ENCODE results near the gene GPR87.

GPR87 gene

DNA sequence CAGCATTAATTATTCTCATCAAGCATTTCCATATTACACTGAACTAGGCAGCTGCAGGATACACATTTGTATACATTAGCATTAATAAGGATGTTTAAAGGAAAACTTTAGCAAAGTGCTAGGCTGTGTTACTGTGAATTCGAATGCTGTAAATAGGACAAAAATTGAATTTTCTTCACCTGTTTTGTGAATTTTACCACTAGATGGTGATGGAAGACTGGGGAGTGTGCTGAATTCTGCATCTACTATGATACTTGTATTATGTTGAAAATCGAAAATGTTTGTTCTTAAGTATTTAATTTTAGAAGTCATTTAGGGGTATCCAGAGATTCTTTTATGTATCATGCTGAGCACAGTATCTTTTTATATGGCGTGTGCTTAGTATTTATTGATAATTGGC is 25.9 kb downstream of the GPR87 start:
- TF ChIP-seq, protein P1, sequence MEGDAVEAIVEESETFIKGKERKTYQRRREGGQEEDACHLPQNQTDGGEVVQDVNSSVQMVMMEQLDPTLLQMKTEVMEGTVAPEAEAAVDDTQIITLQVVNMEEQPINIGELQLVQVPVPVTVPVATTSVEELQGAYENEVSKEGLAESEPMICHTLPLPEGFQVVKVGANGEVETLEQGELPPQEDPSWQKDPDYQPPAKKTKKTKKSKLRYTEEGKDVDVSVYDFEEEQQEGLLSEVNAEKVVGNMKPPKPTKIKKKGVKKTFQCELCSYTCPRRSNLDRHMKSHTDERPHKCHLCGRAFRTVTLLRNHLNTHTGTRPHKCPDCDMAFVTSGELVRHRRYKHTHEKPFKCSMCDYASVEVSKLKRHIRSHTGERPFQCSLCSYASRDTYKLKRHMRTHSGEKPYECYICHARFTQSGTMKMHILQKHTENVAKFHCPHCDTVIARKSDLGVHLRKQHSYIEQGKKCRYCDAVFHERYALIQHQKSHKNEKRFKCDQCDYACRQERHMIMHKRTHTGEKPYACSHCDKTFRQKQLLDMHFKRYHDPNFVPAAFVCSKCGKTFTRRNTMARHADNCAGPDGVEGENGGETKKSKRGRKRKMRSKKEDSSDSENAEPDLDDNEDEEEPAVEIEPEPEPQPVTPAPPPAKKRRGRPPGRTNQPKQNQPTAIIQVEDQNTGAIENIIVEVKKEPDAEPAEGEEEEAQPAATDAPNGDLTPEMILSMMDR (IDR thresholded peaks at IDR 0.05; ENCODE audit: low read depth, low read length), result no peak; the same call in 1 of the 2 replicates
- no peak overlapping the region for H3K4me3 ChIP-seq (ENCODE audit: low read depth, low read length)

DNA sequence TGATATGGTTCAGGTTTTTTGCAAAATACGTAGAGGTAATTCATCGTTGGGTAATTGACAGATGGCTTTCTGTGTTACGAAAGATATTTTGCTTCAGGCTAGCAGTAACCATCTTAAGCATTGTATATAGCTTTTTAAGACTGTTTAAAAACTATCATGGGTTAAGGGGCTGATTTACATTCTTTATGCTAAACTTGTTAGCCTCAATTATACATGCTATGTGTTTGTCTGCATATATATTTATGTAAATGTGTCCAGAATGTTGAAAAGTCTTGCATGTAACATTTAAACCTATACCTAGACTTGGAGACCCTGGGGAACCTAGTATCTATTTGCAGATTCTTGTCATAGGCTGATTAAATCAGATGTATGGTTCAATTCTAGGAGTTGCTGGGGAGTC is 27.2 kb downstream of the GPR87 start:
- H3K4me3 ChIP-seq (ENCODE audit: low read depth, low read length), result no peak overlapping the region
- TF ChIP-seq, protein P1 (IDR thresholded peaks at IDR 0.05; ENCODE audit: low read depth, low read length), result no peak

DNA sequence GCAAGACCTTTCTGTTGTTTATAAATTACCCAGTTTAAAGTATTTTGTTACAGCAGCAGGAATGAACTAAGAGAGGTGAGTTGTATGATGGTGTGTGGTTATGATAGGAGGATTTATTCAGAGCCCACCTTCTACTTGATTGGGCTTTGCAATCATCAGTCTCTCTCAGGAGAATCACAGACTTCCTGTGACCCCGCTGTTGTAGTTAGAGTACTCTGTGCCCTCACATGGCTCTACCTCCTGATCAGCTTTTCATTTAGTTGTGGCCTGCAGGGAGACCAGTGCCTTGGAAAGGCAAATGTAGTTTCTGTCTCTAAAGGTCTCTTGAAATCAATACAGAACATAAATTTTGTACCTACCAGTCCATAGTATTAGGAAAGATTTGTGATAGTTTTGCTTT is 30.7 kb downstream of the GPR87 start:
- TF ChIP-seq, protein P1 (IDR thresholded peaks at IDR 0.05; ENCODE audit: low read depth, low read length), result no peak
- no peak overlapping the region for H3K4me3 ChIP-seq (ENCODE audit: low read depth, low read length)

DNA sequence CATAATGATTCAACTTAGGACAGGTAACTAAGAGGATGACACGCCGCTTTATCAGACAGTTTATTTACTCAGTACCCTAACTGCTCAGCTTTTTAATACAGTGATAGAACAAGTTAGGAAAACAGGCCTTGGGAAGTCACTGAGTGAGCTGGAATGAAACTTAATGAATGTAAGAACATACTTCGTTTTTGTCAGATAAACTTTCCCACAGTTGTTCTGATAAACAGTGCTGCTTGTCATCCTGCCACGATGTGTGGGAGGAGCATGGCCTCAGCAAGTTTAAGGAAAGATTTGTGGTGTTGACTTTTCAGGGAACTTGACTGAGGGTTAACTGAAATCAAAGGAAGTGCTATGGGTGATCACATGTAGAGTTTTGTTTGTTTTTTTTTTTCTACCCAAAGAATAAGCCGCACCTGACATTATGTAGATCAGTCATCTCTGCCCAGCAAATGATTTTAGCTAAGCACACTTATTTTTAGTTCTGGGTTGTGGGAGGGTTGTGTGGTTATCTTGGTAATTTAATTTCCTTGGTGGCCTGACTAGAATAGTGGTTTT is 32.6 kb downstream of the GPR87 start:
- H3K4me3 ChIP-seq (ENCODE audit: low read depth, low read length), result no peak overlapping the region
- TF ChIP-seq, protein P1 (IDR thresholded peaks at IDR 0.05; ENCODE audit: low read depth, low read length), result no peak

DNA sequence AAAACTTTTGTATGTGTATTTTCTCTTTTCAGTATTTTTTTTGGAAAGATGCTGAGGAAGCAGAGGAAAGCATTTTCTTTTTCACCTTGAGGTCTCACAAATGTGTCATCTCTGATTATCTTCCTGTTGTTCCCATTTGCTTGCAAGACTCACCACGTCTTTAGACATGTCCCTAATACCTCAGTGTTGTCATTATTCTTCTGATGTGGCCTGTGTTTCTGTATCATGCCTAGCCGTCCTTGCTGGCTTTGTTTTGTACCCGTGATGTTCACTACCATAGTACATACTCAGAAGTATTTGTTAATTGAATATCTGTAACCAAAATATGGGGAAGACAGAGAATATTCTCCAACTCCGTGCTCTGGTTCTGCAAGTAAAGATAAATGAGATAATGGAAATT is 33.2 kb downstream of the GPR87 start:
- TF ChIP-seq, protein P1 (IDR thresholded peaks at IDR 0.05; ENCODE audit: low read depth, low read length), result no peak
- H3K4me3 ChIP-seq (ENCODE audit: low read depth, low read length), result no peak overlapping the region

DNA sequence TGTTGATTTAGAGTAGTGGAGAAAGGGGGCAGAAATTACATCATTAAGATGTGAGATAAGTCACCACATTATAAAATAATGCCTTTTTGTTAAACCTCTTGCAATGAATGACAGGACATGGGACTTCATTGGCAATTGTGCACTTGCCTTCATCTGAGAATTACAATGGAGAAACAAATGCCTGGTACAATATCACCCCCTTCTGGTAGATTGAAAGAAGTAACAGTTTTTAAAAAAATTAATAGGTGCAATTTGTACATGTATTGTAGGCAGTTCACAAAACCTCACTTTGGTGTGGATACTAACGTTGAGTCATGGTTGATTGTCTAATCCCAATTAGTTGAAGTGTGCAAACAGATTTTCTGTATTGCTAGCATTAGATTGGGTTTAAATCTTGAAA is 33.7 kb downstream of the GPR87 start:
- no peak overlapping the region for H3K4me3 ChIP-seq (ENCODE audit: low read depth, low read length)
- TF ChIP-seq, protein P1 (IDR thresholded peaks at IDR 0.05; ENCODE audit: low read depth, low read length), result no peak; the same call in 1 of the 2 replicates

DNA sequence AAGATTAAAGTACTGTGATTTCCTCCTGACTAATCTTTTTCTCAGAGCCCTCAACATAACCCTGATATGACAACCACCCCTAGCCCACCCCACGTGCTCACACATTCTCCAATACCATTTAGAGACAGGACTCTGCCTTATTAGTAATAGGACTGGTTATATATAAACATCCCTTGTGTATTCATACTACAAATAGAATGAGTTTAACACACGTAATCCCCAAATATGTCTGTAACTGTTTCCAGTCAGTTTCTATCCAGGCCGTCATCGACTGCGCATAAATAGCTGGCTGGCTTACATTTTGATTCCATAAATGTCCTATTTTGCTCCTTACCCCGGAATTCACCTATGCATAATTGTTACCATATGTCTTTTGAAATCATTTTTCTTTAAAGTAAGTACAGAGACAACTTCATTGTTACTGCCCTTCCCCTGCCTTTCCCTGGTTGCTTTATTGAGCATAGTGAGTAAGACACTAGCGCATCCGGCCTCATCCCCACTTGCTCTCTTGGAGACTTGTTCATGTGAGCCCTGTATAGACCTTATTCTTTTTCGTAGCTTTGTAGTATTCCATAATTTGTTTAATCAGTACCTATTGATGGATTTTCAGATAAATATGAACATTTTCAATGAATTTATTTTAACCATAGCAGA is 34.8 kb downstream of the GPR87 start:
- TF ChIP-seq, protein P1 (IDR thresholded peaks at IDR 0.05; ENCODE audit: low read depth, low read length), result no peak
- no peak overlapping the region for H3K4me3 ChIP-seq (ENCODE audit: low read depth, low read length)

Measured in WI38 (cell line).